HepG2 (cell line): ENCODE measurements around the gene NSMCE1. TPM values are rescaled to one million over a fixed set of nuclear protein-coding genes. Genes with fewer than 3 reads are reported as not detected.

ENCODE experiments used
- ATAC-seq: fragments of 200-7000 bp; cut with Tn5 transposase; 3 replicates; pipeline ENCODE4 v1.9.1; 2020; ENCODE audit warnings: mild to moderate bottlenecking, moderate library complexity
- BruUV-seq: library from RNA; stranded (reverse); fragments of 400-500 nt; replicated peaks from 2 replicates; lab custom pipeline; 2021; lab: Mats Ljungman, UMichigan
- CTCF ChIA-PET: fragments of 300-600 bp; formaldehyde crosslinking; extraction: SDS; loops from one replicate; lab custom pipeline; 2021; ENCODE audit warnings: low total read pairs, inconsistent platforms, low intra/inter-chr PET ratio; lab: Yijun Ruan, JAX
- POLR2A ChIA-PET: fragments of 350-600 bp; sonication (Branson Sonifier 250); formaldehyde crosslinking; loops from one replicate; lab custom pipeline; 2020; ENCODE audit warnings: antibody characterized with exemption, inconsistent platforms; lab: Yijun Ruan, JAX
- DNase-seq: peaks from one replicate; pipeline ENCODE4 v3.0.0-alpha.2; 2015; ENCODE audit warnings: low spot score
- FAIRE-seq: peaks from 3 replicates; lab custom pipeline; 2011; peaks lifted over from hg19 to GRCh38; lab: Jason Lieb, UNC
- H2AFZ ChIP-seq: one replicate; pipeline ENCODE4 v1.6.1; 2011; ENCODE audit warnings: low read length, inconsistent platforms
- H3K27ac ChIP-seq: fragments of 300-600 bp; 3 replicates; pipeline ENCODE4 v1.8.0; 2011; ENCODE audit warnings: mixed run types, mild to moderate bottlenecking, mixed read lengths, low read length, inconsistent platforms; ENCODE audit not compliant: insufficient read depth; ENCODE audit errors: extremely low read length
- H3K27me3 ChIP-seq, 2 experiments: fragments of 200-600 bp in 1 of 2; 2 replicates in 1 of 2; 3 replicates in 1 of 2; pipeline versions ENCODE4 v1.6.0 to v1.8.0; 2011; ENCODE audit warnings: low read length in 2 of 2, mild to moderate bottlenecking in 2 of 2, moderate library complexity in 2 of 2, inconsistent platforms in 1 of 2; ENCODE audit not compliant: insufficient read depth in 2 of 2, control insufficient read depth in 1 of 2
- H3K36me3 ChIP-seq, 2 experiments: fragments of 200-600 bp in 1 of 2; replicated peaks in 1 of 2; 2 replicates in 1 of 2; 3 replicates in 1 of 2; pipeline versions ENCODE4 v1.5.1 to v1.8.0; 2011; ENCODE audit warnings: low read length in 2 of 2, inconsistent platforms in 1 of 2; ENCODE audit not compliant: insufficient read depth in 2 of 2, control insufficient read depth in 1 of 2
- H3K4me1 ChIP-seq: 2 replicates; pipeline ENCODE4 v1.5.1; 2012; ENCODE audit warnings: low read length, inconsistent platforms; ENCODE audit not compliant: insufficient read depth
- H3K4me2 ChIP-seq: 2 replicates; pipeline ENCODE4 v1.6.0; 2011; ENCODE audit warnings: low read depth, low read length, inconsistent platforms
- H3K4me3 ChIP-seq, 3 experiments: fragments of 200-600 bp in 1 of 3; sonication (generic), shearing (Covaris generic) in 1 of 3; replicated peaks in 1 of 3; 2 replicates each; pipeline ENCODE4 v1.5.1; 2011 to 2016; ENCODE audit warnings: low read length in 3 of 3, inconsistent platforms in 2 of 3, low read depth in 2 of 3, mild to moderate bottlenecking in 2 of 3, control low read depth in 1 of 3, mixed read lengths in 1 of 3; ENCODE audit not compliant: insufficient read depth in 1 of 3
- H3K79me2 ChIP-seq: one replicate; pipeline ENCODE4 v1.6.1; 2011; ENCODE audit warnings: low read length, inconsistent platforms; ENCODE audit not compliant: insufficient read depth
- H3K9ac ChIP-seq: 2 replicates; pipeline ENCODE4 v1.6.0; 2011; ENCODE audit warnings: mild to moderate bottlenecking, low read depth, low read length, inconsistent platforms; ENCODE audit not compliant: insufficient read depth
- H3K9me3 ChIP-seq: 2 replicates; pipeline ENCODE4 v1.5.1; 2012; ENCODE audit warnings: mild to moderate bottlenecking, low read length
- H4K20me1 ChIP-seq: 2 replicates; pipeline ENCODE4 v1.6.0; 2011; ENCODE audit warnings: inconsistent platforms, mild to moderate bottlenecking, low read length, moderate library complexity; ENCODE audit not compliant: insufficient read depth
- BCL6 ChIP-seq: IDR thresholded peaks from 2 replicates; pipeline ENCODE4 v1.6.1; 2016; ENCODE audit warnings: missing genetic modification reagents, missing compliant biosample characterization
- CCDC6 ChIP-seq: sonication (generic); formaldehyde crosslinking; IDR thresholded peaks from 2 replicates; pipeline ENCODE4 v1.8.1; 2022; ENCODE audit warnings: mild to moderate bottlenecking, missing genetic modification reagents, moderate library complexity
- CREB3 ChIP-seq: sonication (generic); formaldehyde crosslinking; IDR thresholded peaks from 2 replicates; pipeline ENCODE4 v1.5.0; 2020; ENCODE audit warnings: missing genetic modification reagents
- FOSL2 ChIP-seq: sonication (generic); formaldehyde crosslinking; IDR thresholded peaks from 2 replicates; pipeline ENCODE4 v1.4.0; 2020; ENCODE audit warnings: missing genetic modification reagents
- FOXC1 ChIP-seq: sonication (generic); formaldehyde crosslinking; IDR thresholded peaks from 2 replicates; pipeline ENCODE4 v1.8.0; 2022; ENCODE audit warnings: mild to moderate bottlenecking, missing genetic modification reagents, borderline replicate concordance
- FOXP4 ChIP-seq: sonication (generic); formaldehyde crosslinking; IDR thresholded peaks from 2 replicates; pipeline ENCODE4 v1.4.0; 2020; ENCODE audit warnings: missing genetic modification reagents
- GABPB1 ChIP-seq: IDR thresholded peaks from 2 replicates; pipeline ENCODE4 v1.6.1; 2016; ENCODE audit warnings: mild to moderate bottlenecking, missing genetic modification reagents, moderate library complexity, missing compliant biosample characterization
- GATAD2A ChIP-seq: IDR thresholded peaks from 2 replicates; pipeline ENCODE4 v1.6.1; 2016
- HHEX ChIP-seq: IDR thresholded peaks from 2 replicates; pipeline ENCODE4 v1.6.1; 2016; ENCODE audit warnings: control low read depth
- HOMEZ ChIP-seq: IDR thresholded peaks from 2 replicates; pipeline ENCODE4 v1.6.1; 2016; ENCODE audit warnings: low read depth
- HOXA3 ChIP-seq: sonication (generic); formaldehyde crosslinking; IDR thresholded peaks from 2 replicates; pipeline ENCODE4 v1.5.0; 2020; ENCODE audit warnings: missing genetic modification reagents
- HOXA5 ChIP-seq: sonication (generic); formaldehyde crosslinking; IDR thresholded peaks from 2 replicates; pipeline ENCODE4 v1.4.0; 2020; ENCODE audit warnings: missing genetic modification reagents
- KDM5B ChIP-seq: sonication (generic); formaldehyde crosslinking; IDR thresholded peaks from 2 replicates; pipeline ENCODE4 v1.4.0; 2020; ENCODE audit warnings: missing genetic modification reagents, mild to moderate bottlenecking, borderline replicate concordance
- ZMAT3 ChIP-seq: sonication (generic); formaldehyde crosslinking; conservative IDR thresholded peaks from 2 replicates; pipeline ENCODE4 v1.7.0; 2021; ENCODE audit warnings: missing genetic modification reagents
- ZNF687 ChIP-seq: sonication (generic); formaldehyde crosslinking; IDR thresholded peaks from 2 replicates; pipeline ENCODE4 v1.5.1; 2020; ENCODE audit warnings: mild to moderate bottlenecking, missing genetic modification reagents, moderate library complexity
- ZNF7 ChIP-seq: IDR thresholded peaks from 2 replicates; pipeline ENCODE4 v1.6.1; 2016; ENCODE audit warnings: missing biosample characterization, missing genetic modification reagents
- WGBS: methylation state at CpG from one replicate; pipeline ENCODE4 v1.1.6; 2017; ENCODE audit warnings: low lambda C conversion rate; 5-methylcytosine and 5-hydroxymethylcytosine counted together
- in situ Hi-C: cut with HindIII; loops from 2 replicates; pipeline ENCODE4 v1.10.0; 2017; ENCODE audit warnings: low pct_unique_long_range_greater_than_20kb; ENCODE audit not compliant: extremely low pct_ligation_motif_present
- intact Hi-C: fragments of 100-400 bp; cut with micrococcal nuclease; formaldehyde crosslinking; loops from one replicate; pipeline ENCODE4 v1.10.0; 2022; ENCODE audit not compliant: unreplicated experiment
- polyA plus RNA-seq, 8 experiments: library from polyadenylated mRNA; depleted of rRNA in 3 of 8; stranded (reverse) in 7 of 8; unstranded in 1 of 8; fragments of >200 nt; fragmentation: Illumina TruSeq in 4 of 8; extraction: Trizol in 4 of 8; gene quantifications; 2 replicates each; pipeline versions ENCODE4 v1.2.1 to v1.2.3, GENCODE V29; 2011 to 2016; ENCODE audit warnings: low read depth in 4 of 8, missing spikeins in 1 of 8, mixed read lengths in 1 of 8; ENCODE audit not compliant: insufficient read depth in 1 of 8
- total RNA-seq, 5 experiments: library from RNA; depleted of rRNA; stranded (reverse); fragments of >200 nt; fragmentation: Illumina TruSeq; extraction: Trizol; gene quantifications; 2 replicates each; pipeline ENCODE4 v1.2.3, GENCODE V29; 2016; ENCODE audit warnings: low read depth in 1 of 5

Gene NSMCE1
- total and polyA plus RNA-seq, 2 of the 13 experiments (the other 11 are each of a cell fraction or from before 2014, with no cell fraction given) = 42.7 to 52.9 TPM

- Histone ChIP-seq H3K27me3 (no peaks in the 10 kb centered on the region), H3K4me3 (peak overlapping the region in 2 of 3 experiments; percentile 4 to 26; a peak in 4 of 6 replicates), H3K4me2 (peak overlapping the region; percentile 43), H3K79me2 (peaks cover 4% of the 10 kb centered on the region), H3K27ac (peak overlapping the region; percentile 45), H3K4me1 (peaks cover 21% of the 10 kb centered on the region), H3K9ac (0 out of 2 replicates have a peak overlapping the region, but pooled peaks have one; percentile 17), H3K9me3 (no peaks in the 10 kb centered on the region), H3K36me3 (peaks cover 1 to 16% of the 10 kb centered on the region in 2 experiments), H4K20me1 (no peaks in the 10 kb centered on the region), H2AFZ (no peak overlapping the region)
- BruUV-seq = no TSS peak
- FAIRE-seq = peak; percentile 72
- DNase-seq = peak; percentile 83
- ChIA-PET POLR2A (interaction anchor here (1.5 to 1.6 kb wide), 2 partner anchors 25 to 39 kb away, joined by 5 to 8 read pairs; partner anchors contain the start of genes KDM8 and NSMCE1), CTCF (no interaction called here)
- intact Hi-C loops (loop anchor here (2.0 kb wide), 1 partner anchor 22 kb away; no protein-coding TSS in a partner anchor), in situ Hi-C loops (no loop called here)
- 34% methylated on average over 13 of the region's 13 CpGs for WGBS
- ATAC-seq = peak; percentile 94
- TF ChIP-seq KDM5B (CRISPR knock-in tag) (no peak), GATAD2A (peak; percentile 13; the same call in 1 of the 2 replicates), GABPB1 (CRISPR knock-in tag) (0 out of 2 replicates have a peak, but pooled peaks have one; percentile 17), HOXA3 (CRISPR knock-in tag) (peak; percentile 25; the same call in 1 of the 2 replicates), CREB3 (CRISPR knock-in tag) (no peak), FOSL2 (peak; percentile 37; the same call in 1 of the 2 replicates), HHEX (CRISPR knock-in tag) (0 out of 2 replicates have a peak, but pooled peaks have one; percentile 15), BCL6 (peak; percentile 47; the same call in 1 of the 2 replicates), ZNF687 (peak; percentile 51), FOXC1 (CRISPR knock-in tag) (no peak), HOXA5 (CRISPR knock-in tag) (peak; percentile 100), CCDC6 (CRISPR knock-in tag) (no peak), ZNF7 (CRISPR knock-in tag) (no peak), HOMEZ (peak; percentile 64; the same call in 1 of the 2 replicates), FOXP4 (CRISPR knock-in tag) (peak; percentile 57), ZMAT3 (CRISPR knock-in tag) (no peak)
These were observed 25.5 kb downstream of the NSMCE1 start for GRCh38 chr16:27242868-27243590.
